VCaP (cell line): ENCODE results near the gene TGM2.

Experiments used
- H3K27ac ChIP-seq: fragments of 450-650 bp; 2 replicates; pipeline ENCODE4 v1.5.1; 2017
- TF ChIP-seq, protein P1 (sequence below): fragments of 450-650 bp; conservative IDR thresholded peaks from 2 replicates; pipeline ENCODE4 v1.5.1; 2017; ENCODE audit warnings: mild to moderate bottlenecking, moderate library complexity

Gene TGM2

DNA sequence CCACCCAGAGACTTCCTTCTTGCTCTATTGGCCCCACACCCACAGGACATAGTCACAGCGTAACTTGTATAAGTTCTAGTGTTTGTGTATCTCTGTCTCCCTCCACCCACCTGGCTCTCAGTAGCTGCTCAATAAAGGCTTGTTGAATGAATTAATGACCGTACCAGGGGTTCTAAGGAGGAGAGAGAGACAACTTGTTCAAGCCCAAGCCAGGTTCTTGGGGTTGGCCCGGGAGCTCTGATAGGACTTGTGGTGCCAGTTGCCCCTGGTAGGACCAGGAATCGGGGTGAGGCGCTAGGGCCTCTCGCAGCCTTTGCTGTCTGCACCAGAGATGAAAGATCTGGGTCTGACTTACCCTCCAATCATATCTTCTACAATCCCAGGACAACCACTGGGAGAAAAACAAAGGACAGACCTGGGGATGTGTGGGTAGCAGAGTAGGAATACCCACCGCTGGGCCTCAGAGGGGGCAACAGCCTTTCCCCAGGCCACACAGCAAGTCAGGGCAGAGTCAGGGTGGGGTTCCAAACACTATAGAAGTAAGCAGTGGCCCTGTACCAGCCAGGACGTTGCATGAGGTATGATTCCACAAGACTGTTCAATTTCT, 5.3 kb upstream of the TGM2 start:
- TF ChIP-seq, protein P1, sequence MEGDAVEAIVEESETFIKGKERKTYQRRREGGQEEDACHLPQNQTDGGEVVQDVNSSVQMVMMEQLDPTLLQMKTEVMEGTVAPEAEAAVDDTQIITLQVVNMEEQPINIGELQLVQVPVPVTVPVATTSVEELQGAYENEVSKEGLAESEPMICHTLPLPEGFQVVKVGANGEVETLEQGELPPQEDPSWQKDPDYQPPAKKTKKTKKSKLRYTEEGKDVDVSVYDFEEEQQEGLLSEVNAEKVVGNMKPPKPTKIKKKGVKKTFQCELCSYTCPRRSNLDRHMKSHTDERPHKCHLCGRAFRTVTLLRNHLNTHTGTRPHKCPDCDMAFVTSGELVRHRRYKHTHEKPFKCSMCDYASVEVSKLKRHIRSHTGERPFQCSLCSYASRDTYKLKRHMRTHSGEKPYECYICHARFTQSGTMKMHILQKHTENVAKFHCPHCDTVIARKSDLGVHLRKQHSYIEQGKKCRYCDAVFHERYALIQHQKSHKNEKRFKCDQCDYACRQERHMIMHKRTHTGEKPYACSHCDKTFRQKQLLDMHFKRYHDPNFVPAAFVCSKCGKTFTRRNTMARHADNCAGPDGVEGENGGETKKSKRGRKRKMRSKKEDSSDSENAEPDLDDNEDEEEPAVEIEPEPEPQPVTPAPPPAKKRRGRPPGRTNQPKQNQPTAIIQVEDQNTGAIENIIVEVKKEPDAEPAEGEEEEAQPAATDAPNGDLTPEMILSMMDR, result no peak
- no peak overlapping the region for H3K27ac ChIP-seq

DNA sequence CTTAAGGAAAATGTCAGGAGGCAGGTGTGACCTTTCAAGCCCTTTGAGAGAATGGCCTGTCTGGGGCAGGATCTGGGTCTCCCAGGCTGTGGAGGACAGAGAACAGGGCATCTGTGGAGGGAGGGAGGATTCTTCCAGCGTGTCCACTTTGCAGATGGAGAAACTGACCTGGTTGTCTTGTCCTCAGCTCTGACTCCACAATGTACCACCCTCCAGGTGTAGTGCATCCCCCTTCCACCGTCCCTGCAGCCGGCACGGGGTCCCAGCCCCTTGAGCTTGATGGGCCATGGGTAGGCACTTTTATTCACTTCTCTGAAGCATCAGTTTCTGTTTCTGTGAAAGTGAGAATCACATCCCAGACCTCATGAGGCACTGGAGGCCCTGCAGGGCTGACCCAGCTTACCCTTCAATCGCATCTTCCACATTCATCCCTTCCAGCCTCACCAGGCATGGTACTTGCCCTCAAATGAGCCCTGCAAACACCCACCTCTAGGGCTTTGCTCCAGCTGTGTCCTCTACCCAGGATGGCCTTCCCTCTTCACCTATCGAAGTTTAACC, 4.6 kb upstream of the TGM2 start:
- no peak overlapping the region for H3K27ac ChIP-seq
- TF ChIP-seq, protein P1, result no peak

DNA sequence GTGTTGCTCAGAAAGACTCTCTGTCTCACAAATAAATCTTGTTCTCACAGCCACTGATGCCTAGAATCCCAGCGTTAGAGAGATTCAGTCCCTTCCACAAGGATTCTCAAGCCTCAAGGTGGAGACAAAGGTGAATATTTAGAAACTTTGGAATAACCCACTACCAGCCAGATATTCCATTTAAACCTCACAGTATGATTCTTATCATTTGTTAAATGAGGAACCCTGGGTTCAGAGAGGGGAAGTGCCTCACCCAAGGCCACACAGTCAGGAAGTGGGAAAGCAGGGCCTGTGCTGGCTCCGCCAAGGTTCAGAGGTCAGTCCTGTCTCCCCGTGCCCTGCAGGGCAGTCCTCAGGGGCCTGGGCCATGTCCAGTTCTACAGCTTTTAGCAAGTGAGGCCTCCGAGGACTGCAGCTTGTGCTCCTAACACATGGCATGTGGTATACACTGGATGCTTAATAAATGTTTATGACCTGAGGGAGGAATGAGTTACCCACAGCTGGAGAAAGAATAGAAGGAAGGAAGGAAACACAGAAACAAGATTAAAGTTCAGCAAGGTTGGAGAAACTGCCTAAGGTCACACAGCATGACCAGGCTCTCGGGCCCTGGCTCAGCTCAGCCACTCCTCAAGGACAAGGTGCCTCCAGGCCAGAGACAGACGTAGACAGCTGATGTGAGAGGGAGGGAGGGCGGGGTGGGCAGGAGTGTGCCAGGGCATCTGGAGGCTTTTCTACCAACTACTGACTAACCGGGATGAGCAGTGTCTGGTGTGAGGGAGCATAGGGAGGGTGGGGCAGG, 3.9 kb upstream of the TGM2 start:
- TF ChIP-seq, protein P1, result no peak
- H3K27ac ChIP-seq, result no peak overlapping the region

DNA sequence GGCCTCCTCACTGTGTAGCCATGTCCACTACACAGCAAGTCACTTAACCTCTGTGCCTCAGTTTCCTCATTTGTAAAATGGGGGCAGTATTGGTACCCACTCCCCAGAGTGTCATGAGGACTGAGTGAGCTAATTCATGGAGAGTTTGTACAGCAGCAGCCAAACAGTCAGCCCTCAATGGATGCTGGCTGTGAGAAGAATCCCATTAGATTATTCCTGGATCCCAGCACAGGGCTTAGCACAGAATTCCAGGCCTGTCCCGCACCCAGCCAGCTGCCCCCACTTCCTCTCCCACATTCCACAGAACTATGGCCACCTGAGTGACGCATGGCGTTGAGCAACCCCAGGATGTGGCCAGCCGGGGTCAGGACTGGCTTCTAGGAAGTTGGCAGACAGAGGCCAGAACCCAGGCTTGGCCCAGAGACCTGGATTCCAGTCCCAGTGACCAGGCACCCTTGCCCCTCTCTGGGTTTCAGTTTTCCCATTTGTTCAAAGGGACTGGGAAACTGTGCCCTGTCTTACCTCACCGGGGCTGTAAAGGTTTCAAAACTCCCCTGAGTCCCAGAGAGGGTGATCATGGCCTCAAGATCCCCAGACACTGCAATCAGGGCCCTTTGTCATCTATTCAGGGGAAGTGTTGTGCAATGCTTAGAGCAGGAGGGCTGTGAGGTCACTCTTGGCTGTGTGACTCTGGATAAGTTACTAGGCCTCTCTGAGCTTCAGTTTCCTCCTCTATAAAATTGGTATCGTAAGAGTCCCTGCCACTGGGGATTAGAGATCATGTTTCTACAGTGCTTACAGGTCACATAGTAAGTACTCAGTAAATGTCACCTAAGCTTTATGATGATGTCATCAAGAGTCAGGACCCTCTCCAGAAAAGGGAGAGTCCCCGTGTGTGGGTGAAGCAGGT, 3.0 kb upstream of the TGM2 start:
- no peak overlapping the region for H3K27ac ChIP-seq
- TF ChIP-seq, protein P1, result no peak

DNA sequence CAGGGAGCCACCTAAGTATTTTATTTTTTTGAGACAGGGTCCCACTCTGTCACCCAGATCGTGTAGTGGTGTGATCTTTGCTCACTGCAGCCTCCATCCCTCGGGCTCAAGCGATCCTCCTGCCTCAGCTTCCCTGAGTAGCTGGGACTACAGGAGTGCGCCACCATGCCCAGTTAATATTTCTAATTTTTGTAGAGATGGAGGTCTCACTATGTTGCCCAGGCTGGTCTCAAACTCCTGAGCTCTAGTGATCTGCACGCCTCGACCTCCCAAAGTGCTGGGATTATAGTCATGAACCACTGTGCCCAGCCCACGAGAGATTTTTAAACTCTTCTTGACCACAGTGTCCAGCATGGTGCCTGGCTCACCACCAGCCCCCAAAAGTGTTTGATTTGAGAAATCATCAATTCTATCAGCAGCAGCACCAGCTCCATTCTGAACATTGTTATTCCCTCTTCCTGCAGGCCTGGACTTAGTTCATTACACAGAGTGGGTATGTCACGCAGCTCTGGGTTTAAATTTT, 2.3 kb upstream of the TGM2 start:
- H3K27ac ChIP-seq, result no peak overlapping the region
- TF ChIP-seq, protein P1, result no peak

DNA sequence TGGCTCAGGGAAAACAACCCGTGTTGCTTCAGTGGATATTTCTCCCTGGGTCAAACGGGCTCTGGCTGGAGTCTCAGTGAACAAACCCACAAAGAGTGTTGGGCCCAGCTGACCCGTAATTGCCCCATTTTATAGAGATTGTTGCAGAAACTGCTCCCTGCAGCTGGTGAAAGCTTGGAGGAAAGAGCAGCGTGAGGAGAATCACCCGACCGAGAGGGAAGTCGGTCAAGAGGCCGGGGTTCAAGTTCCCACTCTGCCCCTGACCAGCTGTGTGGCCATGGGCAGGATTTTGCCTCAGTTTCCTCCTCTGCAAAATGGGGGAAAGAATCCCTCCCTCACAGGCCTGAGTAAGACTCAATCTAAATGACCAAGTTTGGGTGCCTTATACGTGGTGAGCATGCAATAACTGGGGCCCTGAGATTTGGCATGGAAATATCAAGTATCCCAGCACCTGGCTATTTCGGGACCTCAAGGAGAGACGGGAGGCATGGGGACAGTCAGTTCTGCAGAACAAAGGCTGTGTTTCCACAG, 1.7 kb upstream of the TGM2 start:
- H3K27ac ChIP-seq, result no peak overlapping the region

More for the DNA sequence above, 1.7 kb upstream of the TGM2 start:
- TF ChIP-seq, protein P1, result no peak
